Prostate gland (tissue), 2 donors: Measurements from ENCODE around the gene UBE2Q2. TPM values are rescaled to one million over a fixed set of nuclear protein-coding genes. Genes with fewer than 3 reads are reported as not detected.

Source experiments
- DNase-seq: peaks from one replicate; pipeline ENCODE4 v3.0.0-alpha.2; 2019; ENCODE audit warnings: low spot score
- H3K27ac ChIP-seq, 2 donors: fragments of 200-600 bp; sonication (generic); 2 replicates each; pipeline ENCODE4 v1.5.1; 2017 to 2019
- H3K27me3 ChIP-seq: fragments of 200-600 bp; sonication (generic); replicated peaks from 2 replicates; pipeline ENCODE4 v1.5.1; 2019; ENCODE audit not compliant: insufficient read depth
- H3K36me3 ChIP-seq, 2 donors: fragments of 200-600 bp; sonication (generic); 1 replicate in 1 of 2; 2 replicates in 1 of 2; pipeline versions ENCODE4 v1.5.1 to v1.8.1; 2017 to 2019
- H3K4me1 ChIP-seq: fragments of 200-600 bp; sonication (generic); replicated peaks from 2 replicates; pipeline ENCODE4 v1.5.1; 2019
- H3K4me3 ChIP-seq, 2 donors: fragments of 200-600 bp; sonication (generic); 2 replicates each; pipeline ENCODE4 v1.5.1; 2017 to 2019
- H3K9me3 ChIP-seq: fragments of 200-600 bp; sonication (generic); 2 replicates; pipeline ENCODE4 v1.5.1; 2017
- POLR2A ChIP-seq: fragments of 450-650 bp; IDR thresholded peaks from one replicate; pipeline ENCODE4 v1.6.1; 2016; ENCODE audit warnings: antibody characterized with exemption, mild to moderate bottlenecking
- POLR2AphosphoS5 ChIP-seq: sonication (generic); formaldehyde crosslinking; IDR thresholded peaks from one replicate; pipeline ENCODE4 v1.6.1; 2017; ENCODE audit warnings: antibody characterized with exemption
- WGBS: methylation state at CpG from one replicate; pipeline ENCODE4 v1.1.5; 2018; 5-methylcytosine and 5-hydroxymethylcytosine counted together
- intact Hi-C: fragments of 100-400 bp; cut with DNase I; formaldehyde crosslinking; loops from one replicate; pipeline ENCODE4 v1.14.2; 2022
- small RNA-seq, 2 donors: library from RNA; depleted of rRNA; stranded (forward); fragments of <200 nt; gene quantifications; one replicate each; pipeline ENCODE3, GENCODE V24; 2016
- total RNA-seq, 2 donors: library from RNA; depleted of rRNA; stranded (reverse); fragments of >200 nt; gene quantifications; one replicate each; pipeline ENCODE4 v1.1.0, GENCODE V29; 2016
- TF ChIP-seq, protein P1 (sequence below), 4 experiments: fragments of 200-600 bp in 2 of 4; fragments of 450-650 bp in 2 of 4; sonication (generic) in 2 of 4; IDR thresholded peaks; 1 replicate in 3 of 4; 2 replicates in 1 of 4; pipeline ENCODE4 v1.5.1; 2016 to 2019; ENCODE audit warnings: antibody characterized with exemption in 4 of 4, mild to moderate bottlenecking in 2 of 4, moderate library complexity in 2 of 4

UBE2Q2 gene
- total RNA-seq, 2 donors from 2014 or later: 33.1 to 67.5 TPM

DNA sequence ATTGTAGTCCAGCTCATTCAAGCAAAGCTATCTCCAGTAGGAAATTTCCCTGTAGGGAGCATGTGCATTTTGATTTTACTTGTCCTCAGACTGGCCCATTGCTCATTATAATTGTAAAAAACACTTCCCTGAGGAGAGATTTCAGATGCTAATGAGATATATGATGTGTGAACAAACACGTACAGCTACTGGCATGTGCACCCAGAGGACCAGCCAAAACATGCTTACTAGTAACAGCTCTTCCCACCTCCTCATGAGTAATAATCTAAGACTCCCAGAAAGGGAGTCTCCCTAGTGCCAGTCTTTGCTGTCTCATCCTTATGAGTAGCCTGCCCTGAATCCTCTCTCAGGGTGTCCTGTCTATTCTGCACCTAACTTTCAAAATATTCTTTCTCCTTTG is 103.8 kb downstream of the UBE2Q2 start:
- WGBS: 21% methylated on average over 1 of the region's 1 CpG
- H3K4me3 ChIP-seq: no peak overlapping the region
- H3K27ac ChIP-seq: no peak overlapping the region
- intact Hi-C loops: no loop called here
- no peaks in the 10 kb centered on the region for H3K36me3 ChIP-seq
- no peaks in the 10 kb centered on the region for H3K9me3 ChIP-seq
- no peaks in the 10 kb centered on the region for H3K4me1 ChIP-seq
- no peaks in the 10 kb centered on the region for H3K27me3 ChIP-seq
- DNase-seq: no peak
- TF ChIP-seq POLR2A: no peak
- TF ChIP-seq, protein P1, sequence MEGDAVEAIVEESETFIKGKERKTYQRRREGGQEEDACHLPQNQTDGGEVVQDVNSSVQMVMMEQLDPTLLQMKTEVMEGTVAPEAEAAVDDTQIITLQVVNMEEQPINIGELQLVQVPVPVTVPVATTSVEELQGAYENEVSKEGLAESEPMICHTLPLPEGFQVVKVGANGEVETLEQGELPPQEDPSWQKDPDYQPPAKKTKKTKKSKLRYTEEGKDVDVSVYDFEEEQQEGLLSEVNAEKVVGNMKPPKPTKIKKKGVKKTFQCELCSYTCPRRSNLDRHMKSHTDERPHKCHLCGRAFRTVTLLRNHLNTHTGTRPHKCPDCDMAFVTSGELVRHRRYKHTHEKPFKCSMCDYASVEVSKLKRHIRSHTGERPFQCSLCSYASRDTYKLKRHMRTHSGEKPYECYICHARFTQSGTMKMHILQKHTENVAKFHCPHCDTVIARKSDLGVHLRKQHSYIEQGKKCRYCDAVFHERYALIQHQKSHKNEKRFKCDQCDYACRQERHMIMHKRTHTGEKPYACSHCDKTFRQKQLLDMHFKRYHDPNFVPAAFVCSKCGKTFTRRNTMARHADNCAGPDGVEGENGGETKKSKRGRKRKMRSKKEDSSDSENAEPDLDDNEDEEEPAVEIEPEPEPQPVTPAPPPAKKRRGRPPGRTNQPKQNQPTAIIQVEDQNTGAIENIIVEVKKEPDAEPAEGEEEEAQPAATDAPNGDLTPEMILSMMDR (IDR thresholded peaks at IDR 0.05): no peak
- no peak for TF ChIP-seq POLR2AphosphoS5

DNA sequence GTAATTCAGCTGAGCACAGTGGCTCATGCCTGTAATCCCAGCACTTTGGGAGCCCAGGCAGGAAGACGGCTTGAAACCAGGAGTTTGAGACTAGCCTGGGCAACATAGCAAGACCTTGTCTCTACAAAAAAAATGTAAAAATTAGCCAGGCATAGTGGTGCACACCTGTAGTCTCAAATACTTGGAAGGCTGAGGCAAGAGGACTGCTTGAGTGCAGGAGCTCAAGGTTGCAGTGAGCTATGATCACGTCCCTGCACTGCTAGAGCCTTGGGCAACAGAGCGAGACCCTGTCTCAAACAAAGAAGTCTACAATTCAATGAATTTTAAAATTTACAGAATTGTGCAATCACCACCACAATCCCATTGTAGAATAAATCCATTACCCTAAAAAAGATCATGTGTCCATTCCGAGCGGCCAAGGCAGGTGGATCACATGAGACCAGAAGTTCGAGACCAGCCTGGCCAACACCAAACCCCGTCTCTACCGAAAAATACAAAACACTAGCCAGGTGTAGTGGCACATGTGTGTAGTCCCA is 105.6 kb downstream of the UBE2Q2 start:
- no peaks in the 10 kb centered on the region for H3K4me1 ChIP-seq
- H3K27me3 ChIP-seq: no peaks in the 10 kb centered on the region
- intact Hi-C loops: no loop called here
- H3K36me3 ChIP-seq: no peaks in the 10 kb centered on the region
- TF ChIP-seq POLR2A (no peak), POLR2AphosphoS5 (no peak)
- TF ChIP-seq, protein P1 (IDR thresholded peaks at IDR 0.05): no peak
- no peak overlapping the region for H3K27ac ChIP-seq
- no peaks in the 10 kb centered on the region for H3K9me3 ChIP-seq
- WGBS: 83% methylated on average over 8 of the region's 8 CpGs
- no peak for DNase-seq
- H3K4me3 ChIP-seq: no peak overlapping the region

Small RNAs within 50 kb of the gene (small RNA-seq; reads per million reads assigned to genes)
- 0 reads per million in 2 donors for gene RN7SL510P

Other genes with a start within 250 kb of the UBE2Q2 start
- 10 to 100 TPM; 17.7 to 21.6 TPM for gene SNUPN, start 217.7 kb upstream of the UBE2Q2 start, total RNA-seq
- 100 to 1,000 TPM; 125 to 277 TPM for gene IMP3, start 203.2 kb upstream of the UBE2Q2 start, total RNA-seq
- 10 to 100 TPM; 23.6 to 25.6 TPM for gene SNX33, start 195.5 kb upstream of the UBE2Q2 start, total RNA-seq
- gene CSPG4, start 130.6 kb upstream of the UBE2Q2 start, total RNA-seq: 10 to 100 TPM; 14.3 to 29.4 TPM
- 10 to 100 TPM; 10.8 to 34.7 TPM for gene FBXO22, start 60.4 kb downstream of the UBE2Q2 start, total RNA-seq
- 10 to 100 TPM in 1 of 2 donors, 1 to 10 TPM in 1; 3.5 to 94.6 TPM for gene NRG4, start 169.0 kb downstream of the UBE2Q2 start, total RNA-seq
- 1 to 10 TPM; 5.9 to 6.0 TPM for gene TMEM266, start 216.5 kb downstream of the UBE2Q2 start, total RNA-seq